DMS153 treated with DMSO at 0.1 percent for 48 hours (cell line): ENCODE results near the gene ASTL.
A peak's percentile ranks its signal among the peaks of the same experiment; 100 is the strongest.

Experiments
- DNase-seq: peaks from one replicate; lab custom pipeline; 2025; ENCODE audit not compliant: unreplicated experiment; lab: John Stamatoyannopoulos, UW

Gene ASTL

GRCh38 chr2:96159084-96159830 lies 21.0 kb upstream of the ASTL start:
- no peak for DNase-seq

GRCh38 chr2:96158554-96158940 lies 20.2 kb upstream of the ASTL start:
- DNase-seq = no peak

GRCh38 chr2:96157649-96158553 lies 19.6 kb upstream of the ASTL start:
- DNase-seq = no peak

GRCh38 chr2:96156926-96157648 lies 18.8 kb upstream of the ASTL start:
- no peak for DNase-seq

- no peak for DNase-seq
Measured at GRCh38 chr2:96156011-96156820, 17.9 kb upstream of the ASTL start.

- no peak for DNase-seq
Measured at GRCh38 chr2:96154506-96155380, 16.4 kb upstream of the ASTL start.

GRCh38 chr2:96153991-96154431 lies 15.7 kb upstream of the ASTL start:
- DNase-seq = no peak

GRCh38 chr2:96153291-96153713 lies 15.0 kb upstream of the ASTL start:
- no peak for DNase-seq

- DNase-seq = no peak
Measured at GRCh38 chr2:96152304-96153161, 14.2 kb upstream of the ASTL start.

- DNase-seq = no peak
Measured at GRCh38 chr2:96151595-96152303, 13.4 kb upstream of the ASTL start.

- no peak for DNase-seq
Measured at GRCh38 chr2:96150791-96151594, 12.7 kb upstream of the ASTL start.

GRCh38 chr2:96150007-96150640 lies 11.8 kb upstream of the ASTL start:
- DNase-seq = no peak

- DNase-seq = peak; percentile 83
Measured at GRCh38 chr2:96148410-96149217, 10.3 kb upstream of the ASTL start.

- no peak for DNase-seq
Measured at GRCh38 chr2:96147593-96148201, 9.4 kb upstream of the ASTL start.

GRCh38 chr2:96146881-96147592 lies 8.7 kb upstream of the ASTL start:
- DNase-seq = no peak
